Stomach (tissue), 4 donors: ENCODE measurements around the gene DCC.

Experiments
- CTCF ChIP-seq, 7 experiments: fragments of 450-650 bp in 4 of 7; fragments of 200-600 bp in 3 of 7; sonication (generic) in 3 of 7; IDR thresholded peaks; one replicate each; pipeline ENCODE4 v1.5.1; 2016 to 2019; ENCODE audit warnings: antibody characterized with exemption in 7 of 7, control low read depth in 2 of 7, mild to moderate bottlenecking in 1 of 7
- EP300 ChIP-seq: sonication (generic); formaldehyde crosslinking; IDR thresholded peaks from one replicate; pipeline ENCODE4 v1.6.1; 2017; ENCODE audit warnings: antibody characterized with exemption
- POLR2A ChIP-seq, 4 donors: fragments of 450-650 bp; IDR thresholded peaks; one replicate each; pipeline ENCODE4 v1.6.1; 2016; ENCODE audit warnings: antibody characterized with exemption in 4 of 4, control low read depth in 2 of 4, mild to moderate bottlenecking in 1 of 4, moderate library complexity in 1 of 4
- POLR2AphosphoS5 ChIP-seq, 3 donors: sonication (generic); formaldehyde crosslinking; IDR thresholded peaks; one replicate each; pipeline ENCODE4 v1.6.1; 2016; ENCODE audit warnings: antibody characterized with exemption in 3 of 3

- TF ChIP-seq POLR2A (IDR thresholded peaks at IDR 0.05) (no peak), CTCF (IDR thresholded peaks at IDR 0.05) (no peak), POLR2AphosphoS5 (IDR thresholded peaks at IDR 0.05) (no peak), EP300 (no peak)
Measured at GRCh38 chr18:52582516-52582915, 242.5 kb downstream of the DCC start.
